Fibroblast of skin of right quadriceps (primary cell): ENCODE measurements around the gene HIC1.

Experiments used
- DNase-seq: peaks from one replicate; pipeline ENCODE4 v3.0.0-alpha.2; 2013

HIC1 gene

GRCh38 chr17:2060681-2061440 lies 6.0 kb downstream of the HIC1 start:
- no peak for DNase-seq

- no peak for DNase-seq
Measured at GRCh38 chr17:2061441-2061958, 6.6 kb downstream of the HIC1 start.

GRCh38 chr17:2062571-2063183 lies 7.8 kb downstream of the HIC1 start:
- peak; percentile 72 for DNase-seq

GRCh38 chr17:2063261-2064146 lies 8.6 kb downstream of the HIC1 start:
- peak; percentile 87 for DNase-seq

GRCh38 chr17:2064147-2064489 lies 9.2 kb downstream of the HIC1 start:
- no peak for DNase-seq

GRCh38 chr17:2064520-2064971 lies 9.6 kb downstream of the HIC1 start:
- DNase-seq: no peak

- DNase-seq: peak; percentile 74
Measured at GRCh38 chr17:2064980-2065785, 10.3 kb downstream of the HIC1 start.

GRCh38 chr17:2065949-2066400 lies 11.1 kb downstream of the HIC1 start:
- DNase-seq: no peak

- no peak for DNase-seq
Measured at GRCh38 chr17:2067048-2067561, 12.2 kb downstream of the HIC1 start.

- peak; percentile 68 for DNase-seq
Measured at GRCh38 chr17:2067608-2068024, 12.7 kb downstream of the HIC1 start.

- DNase-seq: peak; percentile 92
Measured at GRCh38 chr17:2068031-2068518, 13.2 kb downstream of the HIC1 start.

- DNase-seq: peak; percentile 71
Measured at GRCh38 chr17:2068519-2069051, 13.7 kb downstream of the HIC1 start.

- no peak for DNase-seq
Measured at GRCh38 chr17:2070241-2071023, 15.5 kb downstream of the HIC1 start.

- DNase-seq: no peak
Measured at GRCh38 chr17:2071024-2071385, 16.1 kb downstream of the HIC1 start.

- DNase-seq: peak; percentile 55
Measured at GRCh38 chr17:2071455-2072281, 16.8 kb downstream of the HIC1 start.

- DNase-seq: no peak
Measured at GRCh38 chr17:2074919-2075318, 20.0 kb downstream of the HIC1 start.

GRCh38 chr17:2075336-2076086 lies 20.6 kb downstream of the HIC1 start:
- no peak for DNase-seq

GRCh38 chr17:2076087-2076984 lies 21.4 kb downstream of the HIC1 start:
- peak; percentile 53 for DNase-seq
